ENCODE results near the gene KLHL34. TPM values are rescaled to one million over a fixed set of nuclear protein-coding genes. Genes with fewer than 3 reads are reported as not detected.

The KLHL34 gene
- total and polyA plus RNA-seq, 7 experiments from 2014 or later = 0.41 to 5.3 (median 3.5) TPM

GRCh38 chrX:21606002-21606401 is 52.1 kb downstream of the KLHL34 start:
- H3K4me3 ChIP-seq (ENCODE audit: low read length) = no peak overlapping the region
- H3K36me3 Mint-ChIP-seq = peaks cover 0 to 47% (median 11%) of the 10 kb centered on the region in 5 donors
- ATAC-seq (no peak), DNase-seq (no peak)
- no peaks in the 10 kb centered on the region for H3K9me3 Mint-ChIP-seq
- ChIA-PET CTCF (no interaction called here), POLR2A (no interaction called here)
- H3K4me1 ChIP-seq (ENCODE audit: control insufficient read depth in 2 of 2, insufficient read depth in 2 of 2, low read length in 2 of 2) = no peaks in the 10 kb centered on the region
- H3K9me3 ChIP-seq (ENCODE audit: control insufficient read depth in 2 of 3, low read length in 3 of 3) = no peaks in the 10 kb centered on the region
- intact Hi-C loops (cut with micrococcal nuclease) = no loop called here
- H3K4me1 Mint-ChIP-seq = no peaks in the 10 kb centered on the region
- no peaks in the 10 kb centered on the region for H3K27me3 Mint-ChIP-seq
- no peaks in the 10 kb centered on the region for H3K27me3 ChIP-seq (ENCODE audit: control insufficient read depth in 2 of 2, insufficient read depth in 2 of 2, low read length in 2 of 2)
- no peak overlapping the region for H3K4me3 Mint-ChIP-seq
- H3K36me3 ChIP-seq (ENCODE audit: control insufficient read depth in 2 of 3, insufficient read depth in 3 of 3, low read length in 3 of 3) = no peaks in the 10 kb centered on the region
- no peak overlapping the region for H3K27ac Mint-ChIP-seq
- H3K27ac ChIP-seq (ENCODE audit: low read depth, low read length) = no peak overlapping the region

Other genes starting within 250 kb of the KLHL34 start
- not detected for gene SMPX, start 99.8 kb upstream of the KLHL34 start, total RNA-seq
- not detected for gene SMPX, start 99.8 kb upstream of the KLHL34 start, polyA plus RNA-seq
- gene MBTPS2, start 181.3 kb upstream of the KLHL34 start, total RNA-seq = 1 to 10 TPM; 5.2 to 9.9 (median 7.2) TPM
- 1 to 10 TPM; 4.6 to 4.9 TPM for gene MBTPS2, start 181.3 kb upstream of the KLHL34 start, polyA plus RNA-seq
- gene YY2, start 197.7 kb upstream of the KLHL34 start, total RNA-seq = 1 to 10 TPM in 4 of 5 experiments, under 1 TPM in 1; 0.66 to 2.7 (median 1.4) TPM
- under 1 TPM; 0.66 to 0.79 TPM for gene YY2, start 197.7 kb upstream of the KLHL34 start, polyA plus RNA-seq

Measured in naive thymus-derived CD4-positive, alpha-beta T cell (primary cell).